GM23248 (cell line): ENCODE measurements around the gene TSHR. TPM values are rescaled to one million over a fixed set of nuclear protein-coding genes. Genes with fewer than 3 reads are reported as not detected.

Experiments used
- DNase-seq: peaks from one replicate; pipeline ENCODE4 v3.0.0-alpha.2; 2015
- H2AFZ ChIP-seq: fragments of 200-600 bp; sonication (generic); 2 replicates; pipeline ENCODE4 v1.6.1; 2016; ENCODE audit warnings: antibody characterized with exemption
- H3F3A ChIP-seq: fragments of 200-600 bp; sonication (generic); 2 replicates; pipeline ENCODE4 v1.6.1; 2016; ENCODE audit warnings: mild to moderate bottlenecking, antibody characterized with exemption, mixed run types; ENCODE audit not compliant: insufficient read depth
- H3K27ac ChIP-seq: fragments of 200-600 bp; sonication (generic); 2 replicates; pipeline ENCODE4 v1.5.1; 2016; ENCODE audit warnings: mild to moderate bottlenecking
- H3K27me3 ChIP-seq: fragments of 200-600 bp; sonication (generic); replicated peaks from 2 replicates; pipeline ENCODE4 v1.6.1; 2016; ENCODE audit warnings: mild to moderate bottlenecking; ENCODE audit not compliant: insufficient read depth
- H3K36me3 ChIP-seq: fragments of 200-600 bp; sonication (generic); 2 replicates; pipeline ENCODE4 v1.6.1; 2016; ENCODE audit warnings: low read depth, mild to moderate bottlenecking
- H3K4me1 ChIP-seq: fragments of 200-600 bp; sonication (generic); 2 replicates; pipeline ENCODE4 v1.6.1; 2016; ENCODE audit warnings: mild to moderate bottlenecking; ENCODE audit not compliant: insufficient read depth
- H3K4me2 ChIP-seq: fragments of 200-600 bp; sonication (generic); one replicate; pipeline ENCODE4 v1.6.1; 2016; ENCODE audit warnings: mild to moderate bottlenecking; ENCODE audit not compliant: unreplicated experiment
- H3K4me3 ChIP-seq: fragments of 200-600 bp; sonication (generic); 2 replicates; pipeline ENCODE4 v1.5.1; 2016; ENCODE audit warnings: mild to moderate bottlenecking
- H3K79me2 ChIP-seq: fragments of 200-600 bp; sonication (generic); 2 replicates; pipeline ENCODE4 v1.6.1; 2016; ENCODE audit warnings: mild to moderate bottlenecking; ENCODE audit not compliant: insufficient read depth
- H3K9ac ChIP-seq: fragments of 200-600 bp; sonication (generic); 2 replicates; pipeline ENCODE4 v1.6.1; 2016; ENCODE audit warnings: mild to moderate bottlenecking
- H3K9me2 ChIP-seq: fragments of 200-600 bp; sonication (generic); 2 replicates; pipeline ENCODE4 v1.6.1; 2016; ENCODE audit warnings: mixed run types, mild to moderate bottlenecking, moderate library complexity; ENCODE audit not compliant: insufficient read depth
- H3K9me3 ChIP-seq: fragments of 200-600 bp; sonication (generic); one replicate; pipeline ENCODE4 v1.6.1; 2017; ENCODE audit warnings: low read depth
- H4K20me1 ChIP-seq: fragments of 200-600 bp; sonication (generic); 2 replicates; pipeline ENCODE4 v1.6.0; 2016; ENCODE audit not compliant: insufficient read depth
- EZH2 ChIP-seq: fragments of 200-600 bp; sonication (generic); IDR thresholded peaks from 2 replicates; pipeline ENCODE4 v1.6.1; 2018; ENCODE audit warnings: antibody characterized with exemption, mild to moderate bottlenecking; ENCODE audit not compliant: insufficient read depth, poor library complexity, severe bottlenecking
- EZH2phosphoT487 ChIP-seq: fragments of 200-600 bp; sonication (generic); IDR thresholded peaks from 2 replicates; pipeline ENCODE4 v1.6.1; 2018; ENCODE audit warnings: antibody characterized with exemption, moderate library complexity, mild to moderate bottlenecking, low read depth; ENCODE audit not compliant: insufficient read depth
- WGBS, 2 experiments: methylation state at CpG; one replicate each; pipeline ENCODE4 v1.1.6; 2015 to 2017; ENCODE audit warnings: low lambda C conversion rate in 2 of 2, low coverage in 1 of 2; ENCODE audit errors: missing lambda C conversion rate in 2 of 2; 5-methylcytosine and 5-hydroxymethylcytosine counted together
- in situ Hi-C: fragments of 300-500 bp; cut with MboI; formaldehyde crosslinking; loops from 2 replicates; pipeline ENCODE4 v1.15.0; 2020
- polyA plus RNA-seq: library from polyadenylated mRNA; unstranded; fragments of >200 nt; fragmentation: Nextera tagmentation; extraction: Ambion mirVana; gene quantifications from 2 replicates; pipeline ENCODE4 v1.2.1, GENCODE V29; 2016
- total RNA-seq: library from RNA; depleted of rRNA; stranded (reverse); fragments of >200 nt; shearing (Covaris generic); gene quantifications from 2 replicates; pipeline ENCODE4 v1.2.3, GENCODE V29; 2014

The TSHR gene
- total and polyA plus RNA-seq, 2 experiments from 2014 or later = not detected

DNA sequence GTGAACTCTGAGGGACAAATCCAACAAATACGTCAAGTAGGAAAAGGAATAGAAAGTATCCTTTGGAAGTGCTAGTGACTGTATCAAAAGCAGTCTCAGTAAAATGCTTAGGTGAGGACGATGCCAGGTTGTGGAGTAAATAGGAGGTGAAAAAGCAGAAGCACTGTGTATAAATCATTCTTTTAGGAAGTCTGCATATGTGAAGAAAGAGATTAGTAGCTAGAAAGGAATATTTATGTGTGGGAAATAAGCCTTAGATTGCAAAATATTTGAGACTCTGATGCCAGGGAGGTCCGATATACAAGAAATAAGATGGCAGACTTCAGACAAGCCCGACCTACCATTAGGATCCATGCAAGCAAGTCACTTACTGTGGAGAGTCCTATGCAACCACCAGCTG, 21.7 kb upstream of the TSHR start:
- H3K9me3 ChIP-seq = no peaks in the 10 kb centered on the region
- H3K79me2 ChIP-seq = peaks cover 5% of the 10 kb centered on the region; the same call in 1 of the 2 replicates
- H3K9ac ChIP-seq = no peak overlapping the region
- peaks cover 14% of the 10 kb centered on the region for H3K4me1 ChIP-seq
- no peaks in the 10 kb centered on the region for H4K20me1 ChIP-seq
- H3K4me2 ChIP-seq = no peak overlapping the region
- peaks cover 20% of the 10 kb centered on the region for H3F3A ChIP-seq
- in situ Hi-C loops = no loop called here
- H3K9me2 ChIP-seq = no peaks in the 10 kb centered on the region
- no peak overlapping the region for H2AFZ ChIP-seq
- H3K27me3 ChIP-seq = no peaks in the 10 kb centered on the region
- no peak overlapping the region for H3K27ac ChIP-seq
- H3K36me3 ChIP-seq = no peaks in the 10 kb centered on the region
- H3K4me3 ChIP-seq = no peak overlapping the region
- TF ChIP-seq EZH2 = no peak
- no peak for TF ChIP-seq EZH2phosphoT487
- DNase-seq = no peak
- WGBS, 2 experiments = 86 to 91% methylated on average over 4 of the region's 4 CpGs

DNA sequence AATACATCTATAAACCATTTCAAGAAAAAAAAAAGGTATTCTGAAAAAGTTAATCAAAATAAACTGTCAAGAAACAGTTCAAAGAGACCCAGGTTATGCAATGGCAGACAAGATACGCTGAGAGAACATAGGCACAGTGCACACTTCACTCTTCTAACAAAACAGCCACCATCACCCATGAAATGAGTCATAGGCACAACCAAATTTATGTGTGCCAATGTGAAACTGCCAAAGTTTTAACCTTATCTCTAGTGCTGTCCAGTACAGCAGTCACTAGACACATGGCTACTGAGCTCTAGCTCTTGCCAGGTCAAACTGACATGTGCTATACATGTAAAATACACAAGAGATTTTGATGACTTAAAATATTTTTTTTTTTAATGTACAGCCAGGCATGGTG, 15.3 kb upstream of the TSHR start:
- Histone ChIP-seq H3K4me2 (no peak overlapping the region), H3F3A (no peaks in the 10 kb centered on the region), H3K4me1 (peaks cover 17% of the 10 kb centered on the region), H3K9me2 (no peaks in the 10 kb centered on the region), H3K27me3 (no peaks in the 10 kb centered on the region), H3K4me3 (no peak overlapping the region), H4K20me1 (no peaks in the 10 kb centered on the region), H3K9me3 (no peaks in the 10 kb centered on the region), H3K9ac (no peak overlapping the region), H3K36me3 (no peaks in the 10 kb centered on the region), H3K27ac (no peak overlapping the region), H3K79me2 (peaks cover 6% of the 10 kb centered on the region), H2AFZ (no peak overlapping the region)
- no peak for TF ChIP-seq EZH2phosphoT487
- no peak for TF ChIP-seq EZH2
- in situ Hi-C loops = no loop called here
- 90 to 91% methylated on average over 1 of the region's 1 CpG for WGBS, 2 experiments
- peak; percentile 22 for DNase-seq

DNA sequence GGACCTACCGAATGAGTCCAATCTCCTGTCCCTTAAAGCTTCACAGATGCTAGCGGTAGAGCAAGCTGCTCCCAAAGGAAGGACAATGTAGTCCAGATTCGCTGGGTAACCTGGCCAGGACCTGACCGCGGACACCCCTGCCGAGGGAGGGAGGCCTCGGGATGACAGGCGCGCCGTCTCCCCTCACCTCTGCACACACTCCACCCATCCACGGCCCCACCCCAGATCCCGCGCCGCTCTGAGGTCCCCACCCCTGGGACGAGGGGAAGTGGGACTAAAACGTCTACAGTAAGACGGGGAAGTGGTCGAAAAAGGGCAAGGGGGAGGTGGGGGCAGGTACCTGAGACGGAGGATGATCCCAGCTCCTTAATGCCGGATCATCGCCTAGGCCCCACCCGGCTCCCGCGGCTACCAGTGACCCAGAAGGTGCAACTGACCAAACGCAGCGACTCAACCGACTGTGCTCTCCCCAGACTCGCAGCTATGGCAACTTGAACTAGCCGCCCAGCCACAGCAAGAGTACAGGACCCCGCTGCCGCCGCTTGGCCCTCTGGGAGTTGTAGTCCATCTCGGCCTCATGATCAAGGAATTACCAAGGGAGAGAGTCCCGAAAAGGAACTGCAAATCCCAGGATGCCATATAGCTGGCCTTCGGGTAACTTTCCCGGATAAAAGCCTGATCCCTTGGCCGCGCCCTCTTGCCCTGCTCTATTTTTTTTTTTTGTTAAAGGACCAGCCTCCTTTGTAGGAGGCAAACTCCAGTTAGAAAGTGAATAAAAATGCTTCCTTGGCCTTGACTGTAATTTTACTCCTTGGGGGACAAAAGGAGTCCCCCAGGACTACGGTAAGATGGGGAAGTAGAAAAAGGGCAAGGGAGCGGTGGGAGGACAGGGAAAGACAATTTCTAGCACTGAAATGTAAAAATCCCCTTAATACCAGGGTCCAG, 13.9 kb upstream of the TSHR start, which contains the start of gene CEP128:
TSS of gene CEP128 (minus strand) at position 498 of the 945 bp plus-strand sequence.
- no peaks in the 10 kb centered on the region for H3K9me3 ChIP-seq
- H3K4me3 ChIP-seq = peak within 1 kb of the TSS; percentile 76
- peak within 1 kb of the TSS; percentile 97 for H2AFZ ChIP-seq
- no peaks in the 10 kb centered on the region for H3K9me2 ChIP-seq
- H3K79me2 ChIP-seq = peaks cover 6% of the 10 kb centered on the region
- peak within 1 kb of the TSS; percentile 82 for H3K9ac ChIP-seq
- in situ Hi-C loops = no loop called here
- H4K20me1 ChIP-seq = no peaks in the 10 kb centered on the region
- peak within 1 kb of the TSS; percentile 73 for H3K4me2 ChIP-seq
- H3F3A ChIP-seq = peaks cover 5% of the 10 kb centered on the region
- DNase-seq = peak; percentile 99
- peaks cover 17% of the 10 kb centered on the region for H3K4me1 ChIP-seq
- no peaks in the 10 kb centered on the region for H3K27me3 ChIP-seq
- 3% methylated on average over 33 to 40 of the region's 40 CpGs for WGBS, 2 experiments
- H3K36me3 ChIP-seq = no peaks in the 10 kb centered on the region
- H3K27ac ChIP-seq = peak within 1 kb of the TSS; percentile 8; the same call in 1 of the 2 replicates
- TF ChIP-seq EZH2phosphoT487 (no peak), EZH2 (no peak)

DNA sequence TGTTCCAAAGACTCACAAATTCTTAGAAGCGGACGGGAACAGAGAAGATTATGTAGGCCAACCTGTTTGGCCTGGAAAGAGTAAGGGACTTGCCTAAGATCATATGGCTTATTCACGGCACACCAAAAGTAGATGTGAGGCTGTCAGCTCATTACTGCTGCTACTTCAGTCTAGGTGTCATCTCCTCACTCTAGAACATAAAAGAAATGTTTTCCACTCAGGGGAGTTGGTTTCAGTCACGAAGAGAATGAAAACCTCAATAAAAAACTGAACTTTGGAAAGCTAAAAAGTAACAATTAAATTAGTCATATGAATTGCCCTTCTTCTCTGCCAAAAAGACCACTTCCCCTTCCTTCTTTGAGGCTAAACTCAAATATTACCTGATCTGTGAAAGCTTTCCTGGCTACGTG, 13.2 kb upstream of the TSHR start:
- Histone ChIP-seq H3K9me2 (no peaks in the 10 kb centered on the region), H3K27ac (0 out of 2 replicates have a peak overlapping the region, but pooled peaks have one; percentile 8), H3K9ac (peak overlapping the region; percentile 42; the same call in 1 of the 2 replicates)

More for the DNA sequence above, 13.2 kb upstream of the TSHR start:
- no peaks in the 10 kb centered on the region for H3K36me3 ChIP-seq
- H3K4me1 ChIP-seq = peaks cover 17% of the 10 kb centered on the region
- peak overlapping the region; percentile 63 for H3K4me2 ChIP-seq
- H3K9me3 ChIP-seq = no peaks in the 10 kb centered on the region
- peaks cover 5% of the 10 kb centered on the region for H3F3A ChIP-seq
- peak overlapping the region; percentile 45 for H3K4me3 ChIP-seq
- H2AFZ ChIP-seq = peak overlapping the region; percentile 97
- no peaks in the 10 kb centered on the region for H3K27me3 ChIP-seq
- no peaks in the 10 kb centered on the region for H4K20me1 ChIP-seq
- no peak for TF ChIP-seq EZH2
- no peak for TF ChIP-seq EZH2phosphoT487
- DNase-seq = no peak
- WGBS, 2 experiments = 56 to 57% methylated on average over 5 of the region's 5 CpGs
- peaks cover 6% of the 10 kb centered on the region for H3K79me2 ChIP-seq
- in situ Hi-C loops = no loop called here
